Breast epithelium (tissue), 4 donors: ENCODE results near the gene ACAP2. TPM values are rescaled to one million over a fixed set of nuclear protein-coding genes. Genes with fewer than 3 reads are reported as not detected.

ENCODE experiments used
- DNase-seq, 2 donors: peaks; one replicate each; pipeline ENCODE4 v3.0.0-alpha.2; 2019; ENCODE audit warnings: low spot score in 2 of 2
- H3K27ac ChIP-seq, 2 donors: fragments of 200-600 bp; sonication (generic) in 1 of 2; one replicate each; pipeline ENCODE4 v1.5.1; 2016 to 2019; ENCODE audit warnings: mild to moderate bottlenecking in 1 of 2
- H3K27me3 ChIP-seq, 2 donors: fragments of 200-600 bp; sonication (generic) in 1 of 2; one replicate each; pipeline versions ENCODE4 v1.5.1 to v1.6.0; 2017 to 2019; ENCODE audit warnings: control low read depth in 1 of 2, mild to moderate bottlenecking in 1 of 2
- H3K36me3 ChIP-seq: fragments of 200-600 bp; one replicate; pipeline ENCODE4 v1.5.1; 2019
- H3K4me1 ChIP-seq, 2 donors: fragments of 200-600 bp; sonication (generic); one replicate each; pipeline ENCODE4 v1.5.1; 2016 to 2019; ENCODE audit warnings: control low read depth in 1 of 2
- H3K4me3 ChIP-seq, 3 donors: fragments of 200-600 bp; sonication (generic); 1 replicate in 2 of 3; 2 replicates in 1 of 3; pipeline ENCODE4 v1.5.1; 2016 to 2019; ENCODE audit warnings: mild to moderate bottlenecking in 3 of 3, moderate library complexity in 2 of 3
- H3K9me3 ChIP-seq, 2 donors: fragments of 200-600 bp; sonication (generic) in 1 of 2; one replicate each; pipeline ENCODE4 v1.5.1; 2016 to 2019; ENCODE audit warnings: control low read depth in 1 of 2
- POLR2A ChIP-seq: fragments of 450-650 bp; IDR thresholded peaks from one replicate; pipeline ENCODE4 v1.6.1; 2016; ENCODE audit warnings: antibody characterized with exemption, mild to moderate bottlenecking, moderate library complexity
- POLR2AphosphoS5 ChIP-seq, 3 donors: sonication (generic); formaldehyde crosslinking; IDR thresholded peaks; one replicate each; pipeline ENCODE4 v1.6.1; 2017; ENCODE audit warnings: antibody characterized with exemption in 3 of 3
- intact Hi-C: fragments of 100-400 bp; cut with DNase I; formaldehyde crosslinking; loops from one replicate; pipeline ENCODE4 v1.15.1; 2023; ENCODE audit warnings: low total_unique reads
- total RNA-seq, 3 donors: library from RNA; depleted of rRNA; stranded (reverse); fragments of >200 nt; gene quantifications; one replicate each; pipeline ENCODE4 v1.1.0, GENCODE V29; 2016
- TF ChIP-seq, protein P1 (sequence below), 3 donors: fragments of 450-650 bp; IDR thresholded peaks; one replicate each; pipeline ENCODE4 v1.5.1; 2016 to 2017; ENCODE audit warnings: antibody characterized with exemption in 3 of 3, mild to moderate bottlenecking in 3 of 3, moderate library complexity in 3 of 3

ACAP2 gene
- total RNA-seq, 3 donors from 2014 or later: 60.0 to 87.1 (median 63.0) TPM

DNA sequence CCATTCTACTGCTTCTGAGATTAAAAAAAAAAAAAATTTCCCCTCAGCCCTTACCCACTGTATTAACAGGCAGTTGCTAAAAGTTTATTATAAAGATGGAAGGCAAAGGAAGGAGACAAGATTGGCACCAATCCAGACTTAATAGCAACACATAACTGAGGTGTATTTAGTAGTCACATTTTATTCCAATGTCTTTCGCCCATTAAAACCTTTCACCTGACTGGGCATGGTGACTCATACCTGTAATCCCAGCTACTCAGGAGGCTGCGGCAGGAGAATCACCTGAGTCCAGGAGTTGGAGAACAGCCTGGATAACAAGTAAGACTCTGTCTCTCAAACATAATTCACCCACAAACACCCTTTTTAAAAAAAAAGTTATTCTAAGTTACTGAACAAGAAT is 4.4 kb downstream of the ACAP2 start:
- no peak overlapping the region for H3K4me3 ChIP-seq
- H3K36me3 ChIP-seq: no peaks in the 10 kb centered on the region
- no peak overlapping the region for H3K27ac ChIP-seq
- no peak for DNase-seq
- TF ChIP-seq, protein P1, sequence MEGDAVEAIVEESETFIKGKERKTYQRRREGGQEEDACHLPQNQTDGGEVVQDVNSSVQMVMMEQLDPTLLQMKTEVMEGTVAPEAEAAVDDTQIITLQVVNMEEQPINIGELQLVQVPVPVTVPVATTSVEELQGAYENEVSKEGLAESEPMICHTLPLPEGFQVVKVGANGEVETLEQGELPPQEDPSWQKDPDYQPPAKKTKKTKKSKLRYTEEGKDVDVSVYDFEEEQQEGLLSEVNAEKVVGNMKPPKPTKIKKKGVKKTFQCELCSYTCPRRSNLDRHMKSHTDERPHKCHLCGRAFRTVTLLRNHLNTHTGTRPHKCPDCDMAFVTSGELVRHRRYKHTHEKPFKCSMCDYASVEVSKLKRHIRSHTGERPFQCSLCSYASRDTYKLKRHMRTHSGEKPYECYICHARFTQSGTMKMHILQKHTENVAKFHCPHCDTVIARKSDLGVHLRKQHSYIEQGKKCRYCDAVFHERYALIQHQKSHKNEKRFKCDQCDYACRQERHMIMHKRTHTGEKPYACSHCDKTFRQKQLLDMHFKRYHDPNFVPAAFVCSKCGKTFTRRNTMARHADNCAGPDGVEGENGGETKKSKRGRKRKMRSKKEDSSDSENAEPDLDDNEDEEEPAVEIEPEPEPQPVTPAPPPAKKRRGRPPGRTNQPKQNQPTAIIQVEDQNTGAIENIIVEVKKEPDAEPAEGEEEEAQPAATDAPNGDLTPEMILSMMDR (IDR thresholded peaks at IDR 0.05): no peak
- TF ChIP-seq POLR2A (no peak), POLR2AphosphoS5 (IDR thresholded peaks at IDR 0.05) (no peak)
- intact Hi-C loops: no loop called here
- no peaks in the 10 kb centered on the region for H3K27me3 ChIP-seq
- H3K4me1 ChIP-seq: no peaks in the 10 kb centered on the region
- H3K9me3 ChIP-seq: no peaks in the 10 kb centered on the region

DNA sequence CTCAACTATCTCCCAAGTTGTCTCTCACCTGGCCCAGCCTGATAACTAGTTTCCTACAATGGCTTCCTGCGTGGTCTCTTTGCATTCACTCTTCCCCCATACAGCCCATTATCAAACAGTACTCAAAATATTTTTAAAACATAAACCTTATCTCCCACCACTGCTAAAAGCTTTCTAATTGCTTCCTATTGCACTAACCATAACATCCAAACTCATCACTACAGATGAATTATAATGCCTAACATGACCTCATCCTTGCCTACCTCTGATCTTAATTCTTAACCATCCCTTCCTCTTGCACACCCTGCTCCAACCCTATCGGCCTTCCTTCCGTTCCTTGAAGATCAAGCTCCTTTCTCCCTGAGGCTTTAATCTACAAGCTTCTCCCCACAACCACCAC is 17.0 kb downstream of the ACAP2 start:
- TF ChIP-seq, protein P1 (IDR thresholded peaks at IDR 0.05): no peak
- no peak for TF ChIP-seq POLR2AphosphoS5 (IDR thresholded peaks at IDR 0.05)
- TF ChIP-seq POLR2A: no peak
- H3K27me3 ChIP-seq: no peaks in the 10 kb centered on the region
- no peak for DNase-seq
- no peaks in the 10 kb centered on the region for H3K4me1 ChIP-seq
- intact Hi-C loops: no loop called here
- H3K36me3 ChIP-seq: no peaks in the 10 kb centered on the region
- no peak overlapping the region for H3K27ac ChIP-seq
- H3K9me3 ChIP-seq: no peaks in the 10 kb centered on the region
- H3K4me3 ChIP-seq: no peak overlapping the region

DNA sequence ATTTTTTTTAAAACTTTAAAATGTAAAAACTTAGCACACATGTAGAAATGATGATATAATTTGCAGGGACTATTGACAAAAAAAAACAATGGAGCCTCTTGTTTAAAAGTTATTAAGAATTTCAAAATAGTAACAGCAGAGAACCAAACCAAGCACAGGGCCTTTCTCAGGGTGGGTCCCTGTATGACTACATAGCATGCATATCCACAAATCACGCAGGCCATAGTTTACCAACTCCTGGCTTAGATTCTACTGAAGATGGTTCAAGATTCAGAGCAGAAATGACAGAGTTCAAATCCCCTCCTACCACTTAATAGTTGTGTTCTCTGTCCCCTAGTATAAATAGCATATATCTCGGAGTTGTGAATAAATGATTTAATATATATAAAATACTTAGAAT is 19.0 kb downstream of the ACAP2 start:
- no peak for TF ChIP-seq POLR2AphosphoS5 (IDR thresholded peaks at IDR 0.05)
- TF ChIP-seq, protein P1 (IDR thresholded peaks at IDR 0.05): no peak
- no peak for TF ChIP-seq POLR2A
- Histone ChIP-seq H3K4me1 (no peaks in the 10 kb centered on the region), H3K36me3 (no peaks in the 10 kb centered on the region), H3K4me3 (no peak overlapping the region), H3K9me3 (no peaks in the 10 kb centered on the region), H3K27ac (no peak overlapping the region), H3K27me3 (no peaks in the 10 kb centered on the region)
- DNase-seq: no peak
- intact Hi-C loops: no loop called here

DNA sequence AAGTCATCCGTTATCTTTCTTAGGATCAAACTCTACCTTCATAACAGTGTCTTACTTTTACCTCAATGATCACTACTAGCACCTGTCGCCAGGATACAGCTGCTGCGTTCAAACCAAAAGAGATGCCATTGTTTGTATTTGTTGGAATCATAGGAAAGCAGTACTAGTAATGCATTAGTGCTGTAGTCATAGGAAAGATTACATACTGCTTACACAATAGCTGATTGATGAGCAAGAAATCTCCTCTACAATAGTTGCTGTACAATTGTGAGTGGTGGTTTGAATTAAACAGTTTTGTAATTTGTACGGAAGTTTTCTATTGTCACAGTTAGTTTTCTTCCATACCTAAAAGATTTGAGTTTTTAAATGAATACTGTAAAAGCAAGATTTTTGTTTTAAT is 21.4 kb downstream of the ACAP2 start:
- no peak overlapping the region for H3K4me3 ChIP-seq
- H3K9me3 ChIP-seq: no peaks in the 10 kb centered on the region
- H3K36me3 ChIP-seq: no peaks in the 10 kb centered on the region
- no peaks in the 10 kb centered on the region for H3K4me1 ChIP-seq
- no peaks in the 10 kb centered on the region for H3K27me3 ChIP-seq
- intact Hi-C loops: no loop called here
- H3K27ac ChIP-seq: no peak overlapping the region
- TF ChIP-seq POLR2AphosphoS5 (IDR thresholded peaks at IDR 0.05) (no peak), POLR2A (no peak)
- TF ChIP-seq, protein P1 (IDR thresholded peaks at IDR 0.05): no peak
- no peak for DNase-seq

DNA sequence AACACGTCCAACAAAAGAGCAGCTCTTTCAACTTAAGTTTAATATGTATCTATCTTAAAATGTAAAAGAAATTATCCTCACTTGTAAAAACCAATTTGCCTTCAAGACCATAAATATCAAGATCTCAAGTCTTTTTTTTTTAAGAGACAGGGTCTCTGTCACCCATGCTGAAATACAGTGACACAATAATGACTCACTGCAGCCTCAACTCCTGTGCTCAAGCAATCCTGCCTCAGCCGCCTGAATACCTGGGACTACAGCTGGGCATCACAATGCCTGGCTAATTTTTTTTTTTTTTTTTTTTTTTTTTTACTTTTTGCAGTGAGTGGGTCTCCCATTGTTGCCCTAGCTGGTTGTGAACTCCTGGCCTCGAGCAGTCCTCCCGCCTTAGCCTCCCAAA is 26.0 kb downstream of the ACAP2 start:
- Histone ChIP-seq H3K4me3 (no peak overlapping the region), H3K27me3 (no peaks in the 10 kb centered on the region), H3K4me1 (no peaks in the 10 kb centered on the region), H3K27ac (no peak overlapping the region), H3K9me3 (no peaks in the 10 kb centered on the region), H3K36me3 (no peaks in the 10 kb centered on the region)
- TF ChIP-seq, protein P1 (IDR thresholded peaks at IDR 0.05): no peak
- TF ChIP-seq POLR2AphosphoS5 (IDR thresholded peaks at IDR 0.05): no peak
- TF ChIP-seq POLR2A: no peak
- intact Hi-C loops: no loop called here
- no peak for DNase-seq
